Endothelial cell (in vitro differentiated cells): ENCODE data around the gene ELP2. TPM values are rescaled to one million over a fixed set of nuclear protein-coding genes. Genes with fewer than 3 reads are reported as not detected.
A peak's percentile ranks its signal among the peaks of the same experiment; 100 is the strongest.

Source experiments
- DNase-seq: peaks from one replicate; pipeline ENCODE4 v3.0.0; 2021; ENCODE audit warnings: low spot score
- H3K27ac Mint-ChIP-seq: one replicate; pipeline ENCODE4 v1.8.0; 2021; ENCODE audit warnings: mixed read lengths, inconsistent platforms; ENCODE audit not compliant: unreplicated experiment
- H3K27me3 Mint-ChIP-seq: one replicate; pipeline ENCODE4 v1.8.0; 2021; ENCODE audit warnings: mild to moderate bottlenecking, moderate library complexity, mixed read lengths, inconsistent platforms; ENCODE audit not compliant: unreplicated experiment
- H3K36me3 Mint-ChIP-seq: one replicate; pipeline ENCODE4 v1.8.0; 2021; ENCODE audit warnings: mild to moderate bottlenecking, low read depth, mixed read lengths, inconsistent platforms; ENCODE audit not compliant: unreplicated experiment
- H3K4me1 Mint-ChIP-seq: one replicate; pipeline ENCODE4 v1.8.0; 2021; ENCODE audit warnings: mild to moderate bottlenecking, mixed read lengths, inconsistent platforms; ENCODE audit not compliant: unreplicated experiment
- H3K4me3 Mint-ChIP-seq: one replicate; pipeline ENCODE4 v1.8.0; 2021; ENCODE audit warnings: mild to moderate bottlenecking, mixed read lengths, inconsistent platforms; ENCODE audit not compliant: unreplicated experiment
- H3K9me3 Mint-ChIP-seq: one replicate; pipeline ENCODE4 v1.8.0; 2021; ENCODE audit warnings: mixed read lengths, inconsistent platforms; ENCODE audit not compliant: unreplicated experiment
- total RNA-seq: library from RNA; stranded (reverse); fragmentation: NEBNext Ultra II Directional; extraction: Animal tissue kit (Norgen Biotek cat#: 25700); gene quantifications from one replicate; pipeline ENCODE4 v1.2.1, GENCODE V29; 2021; ENCODE audit not compliant: unreplicated experiment
- TF ChIP-seq, protein P1 (sequence below): fragments of 200-600 bp; sonication (generic); IDR thresholded peaks from one replicate; pipeline ENCODE4 v1.5.0; 2021; ENCODE audit warnings: antibody characterized with exemption; ENCODE audit not compliant: unreplicated experiment

ELP2 gene
- total RNA-seq, 1 donor from 2014 or later = 90.5 TPM

DNA sequence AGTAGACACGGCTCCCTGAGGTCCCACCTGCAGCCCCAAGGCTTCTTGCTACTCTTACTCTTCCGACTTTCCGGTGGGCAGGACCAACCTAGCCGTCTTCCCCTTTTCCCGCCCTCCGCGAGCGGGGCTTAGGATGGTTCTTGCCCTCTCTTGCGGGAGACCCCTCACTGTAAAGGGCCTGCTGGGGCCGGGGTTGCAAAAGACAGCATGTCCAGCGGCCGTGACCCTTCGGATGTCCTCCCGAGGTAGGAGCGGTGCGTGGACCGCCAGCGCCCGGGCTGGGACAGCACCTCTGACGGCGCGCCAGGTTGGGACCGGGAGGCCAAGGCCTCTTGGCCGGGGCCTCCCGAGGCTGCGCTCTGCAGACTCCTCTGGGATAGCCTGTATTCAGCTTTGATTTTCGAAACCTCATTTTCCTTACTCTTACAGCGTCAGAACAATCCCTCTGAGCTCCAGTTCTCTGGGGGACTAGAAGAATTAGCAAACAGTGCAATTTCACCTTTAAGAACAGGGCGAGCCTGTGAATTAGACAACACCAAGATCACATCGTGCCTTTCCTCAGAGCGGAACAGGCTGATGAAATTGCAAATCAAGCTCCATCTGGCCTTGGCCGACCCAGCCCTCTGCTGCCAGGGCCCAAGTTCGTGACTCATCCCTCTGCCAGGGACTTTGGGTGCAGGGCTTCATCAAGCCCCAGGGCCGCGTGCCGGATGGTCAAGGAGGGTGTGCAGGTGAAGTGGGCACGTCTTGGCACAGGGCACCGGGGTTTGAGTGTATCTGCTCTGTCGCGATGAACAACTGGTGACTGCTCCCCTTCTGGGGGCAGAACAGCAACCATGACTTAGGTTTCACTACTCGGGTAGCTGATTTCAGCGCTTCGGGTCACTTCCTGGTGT, 58.4 kb downstream of the ELP2 start:
- H3K4me1 Mint-ChIP-seq = peaks cover 32% of the 10 kb centered on the region
- TF ChIP-seq, protein P1, sequence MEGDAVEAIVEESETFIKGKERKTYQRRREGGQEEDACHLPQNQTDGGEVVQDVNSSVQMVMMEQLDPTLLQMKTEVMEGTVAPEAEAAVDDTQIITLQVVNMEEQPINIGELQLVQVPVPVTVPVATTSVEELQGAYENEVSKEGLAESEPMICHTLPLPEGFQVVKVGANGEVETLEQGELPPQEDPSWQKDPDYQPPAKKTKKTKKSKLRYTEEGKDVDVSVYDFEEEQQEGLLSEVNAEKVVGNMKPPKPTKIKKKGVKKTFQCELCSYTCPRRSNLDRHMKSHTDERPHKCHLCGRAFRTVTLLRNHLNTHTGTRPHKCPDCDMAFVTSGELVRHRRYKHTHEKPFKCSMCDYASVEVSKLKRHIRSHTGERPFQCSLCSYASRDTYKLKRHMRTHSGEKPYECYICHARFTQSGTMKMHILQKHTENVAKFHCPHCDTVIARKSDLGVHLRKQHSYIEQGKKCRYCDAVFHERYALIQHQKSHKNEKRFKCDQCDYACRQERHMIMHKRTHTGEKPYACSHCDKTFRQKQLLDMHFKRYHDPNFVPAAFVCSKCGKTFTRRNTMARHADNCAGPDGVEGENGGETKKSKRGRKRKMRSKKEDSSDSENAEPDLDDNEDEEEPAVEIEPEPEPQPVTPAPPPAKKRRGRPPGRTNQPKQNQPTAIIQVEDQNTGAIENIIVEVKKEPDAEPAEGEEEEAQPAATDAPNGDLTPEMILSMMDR = no peak
- peaks cover 4% of the 10 kb centered on the region for H3K9me3 Mint-ChIP-seq
- H3K27me3 Mint-ChIP-seq = peaks cover 18% of the 10 kb centered on the region
- peak overlapping the region; percentile 83 for H3K4me3 Mint-ChIP-seq
- peaks cover 8% of the 10 kb centered on the region for H3K36me3 Mint-ChIP-seq
- DNase-seq = peak; percentile 10
- H3K27ac Mint-ChIP-seq = no peak overlapping the region

DNA sequence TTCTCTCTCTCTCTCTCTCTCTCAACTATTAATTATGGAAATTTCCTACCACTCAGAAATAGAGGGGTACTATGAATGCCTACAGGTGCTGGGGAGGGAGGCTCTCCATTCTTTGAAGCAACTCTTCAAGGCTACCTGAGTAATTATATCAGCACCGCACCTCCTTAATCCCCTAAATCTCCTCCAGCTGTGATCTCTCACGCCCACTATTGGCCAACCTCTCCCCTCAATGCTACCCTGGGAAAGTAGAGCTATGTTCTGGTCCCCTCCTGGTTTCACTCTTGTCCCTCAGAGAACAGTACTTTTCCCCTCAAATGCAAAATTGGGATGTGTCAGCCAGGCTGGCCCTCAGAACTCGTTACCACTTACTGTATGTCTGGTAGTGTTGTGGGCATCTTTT, 59.2 kb downstream of the ELP2 start:
- peaks cover 8% of the 10 kb centered on the region for H3K36me3 Mint-ChIP-seq
- peaks cover 14% of the 10 kb centered on the region for H3K27me3 Mint-ChIP-seq
- H3K27ac Mint-ChIP-seq = no peak overlapping the region
- H3K4me1 Mint-ChIP-seq = peaks cover 27% of the 10 kb centered on the region
- H3K4me3 Mint-ChIP-seq = peak overlapping the region; percentile 83
- peaks cover 4% of the 10 kb centered on the region for H3K9me3 Mint-ChIP-seq
- no peak for DNase-seq
- TF ChIP-seq, protein P1 = no peak

DNA sequence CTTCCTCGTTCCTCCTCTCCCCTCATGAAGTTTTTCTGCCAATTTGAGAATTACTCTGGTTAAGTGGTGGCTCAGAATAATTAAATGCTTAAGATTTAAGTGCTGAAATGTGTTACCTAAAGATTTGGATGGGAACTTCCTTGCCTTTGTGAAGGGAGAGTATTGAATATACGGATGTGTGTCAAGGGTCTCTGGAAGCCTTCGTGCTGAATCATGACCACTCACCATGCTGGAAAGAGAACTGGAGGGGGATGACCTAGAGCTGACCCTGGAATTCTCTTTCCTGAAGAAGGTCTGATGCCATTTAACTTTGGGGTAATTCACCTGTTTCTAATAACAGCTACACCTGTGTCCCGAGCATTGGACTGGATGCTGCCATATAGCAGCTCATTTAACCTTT, 59.8 kb downstream of the ELP2 start:
- H3K36me3 Mint-ChIP-seq = peaks cover 8% of the 10 kb centered on the region
- peaks cover 21% of the 10 kb centered on the region for H3K4me1 Mint-ChIP-seq
- H3K4me3 Mint-ChIP-seq = no peak overlapping the region
- H3K9me3 Mint-ChIP-seq = peaks cover 4% of the 10 kb centered on the region
- H3K27me3 Mint-ChIP-seq = peaks cover 14% of the 10 kb centered on the region
- DNase-seq = no peak
- H3K27ac Mint-ChIP-seq = no peak overlapping the region
- TF ChIP-seq, protein P1 = no peak

DNA sequence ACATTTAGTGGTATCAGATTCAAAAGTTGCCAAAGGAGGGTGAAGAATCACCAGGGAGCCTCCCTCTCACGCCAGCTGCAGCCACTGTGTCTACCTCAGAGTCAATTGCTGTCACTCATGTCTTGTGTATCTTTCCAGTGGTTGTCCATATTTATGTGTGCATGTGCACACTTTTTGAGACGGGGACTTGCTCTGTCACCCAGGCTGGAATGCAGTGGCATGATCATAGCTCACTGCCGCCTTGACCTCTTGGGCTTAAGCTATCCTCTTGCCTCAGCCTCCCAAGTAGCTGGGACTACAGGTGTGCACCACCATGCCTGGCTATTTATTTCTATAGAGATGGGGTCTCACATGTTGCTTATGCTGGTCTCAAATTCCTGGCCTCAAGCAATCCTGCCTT, 61.6 kb downstream of the ELP2 start:
- Mint-ChIP-seq H3K4me3 (no peak overlapping the region), H3K27me3 (peaks cover 8% of the 10 kb centered on the region), H3K36me3 (peaks cover 8% of the 10 kb centered on the region), H3K9me3 (peaks cover 4% of the 10 kb centered on the region), H3K27ac (no peak overlapping the region), H3K4me1 (peaks cover 11% of the 10 kb centered on the region)
- TF ChIP-seq, protein P1 = no peak
- no peak for DNase-seq

DNA sequence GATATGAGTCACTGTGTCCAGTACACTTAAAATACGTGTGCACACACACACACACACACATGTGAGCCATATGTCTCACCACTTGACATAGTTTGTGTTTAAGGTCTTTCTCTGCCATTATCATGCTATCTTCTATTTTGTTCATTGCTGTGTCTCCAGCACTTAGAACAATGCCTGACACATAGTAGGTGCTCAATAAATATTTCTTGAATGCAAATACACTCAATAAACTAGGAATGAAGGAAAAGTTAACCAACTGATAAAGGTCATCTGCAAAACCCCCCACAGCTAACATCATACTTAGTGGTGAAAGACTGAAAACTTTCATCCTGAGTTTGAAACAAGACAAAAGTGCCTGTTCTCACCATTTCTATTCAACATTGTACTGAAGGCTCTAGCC, 62.0 kb downstream of the ELP2 start:
- Mint-ChIP-seq H3K36me3 (peaks cover 8% of the 10 kb centered on the region), H3K4me1 (peaks cover 11% of the 10 kb centered on the region), H3K9me3 (peaks cover 4% of the 10 kb centered on the region), H3K27ac (no peak overlapping the region), H3K27me3 (peaks cover 8% of the 10 kb centered on the region), H3K4me3 (no peak overlapping the region)
- TF ChIP-seq, protein P1 = no peak
- DNase-seq = no peak
